ENCODE measurements around the gene BCAS4.

GRCh38 chr20:50815162-50815989 is 20.5 kb downstream of the BCAS4 start:
- peak; percentile 38 for TF ChIP-seq POLR2AphosphoS5 (IDR thresholded peaks at IDR 0.05)
- TF ChIP-seq CTCF (IDR thresholded peaks at IDR 0.05): no peak
- TF ChIP-seq POLR2A (IDR thresholded peaks at IDR 0.05): no peak

Measured in prostate gland (tissue), 2 donors.